GM18499 (cell line): ENCODE results near the gene KCTD21.
"Not testable (repeated sequence)": the region's sequence is repeated elsewhere in the genome, so short reads cannot be mapped to it uniquely, and the experiment has no call there.

Experiments
- ATAC-seq: cut with Tn5 transposase; IDR thresholded peaks from one replicate; pipeline ENCODE4 v1.9.1; 2021; ENCODE audit warnings: moderate number of reproducible peaks; ENCODE audit not compliant: insufficient read depth, unreplicated experiment

KCTD21 gene

DNA sequence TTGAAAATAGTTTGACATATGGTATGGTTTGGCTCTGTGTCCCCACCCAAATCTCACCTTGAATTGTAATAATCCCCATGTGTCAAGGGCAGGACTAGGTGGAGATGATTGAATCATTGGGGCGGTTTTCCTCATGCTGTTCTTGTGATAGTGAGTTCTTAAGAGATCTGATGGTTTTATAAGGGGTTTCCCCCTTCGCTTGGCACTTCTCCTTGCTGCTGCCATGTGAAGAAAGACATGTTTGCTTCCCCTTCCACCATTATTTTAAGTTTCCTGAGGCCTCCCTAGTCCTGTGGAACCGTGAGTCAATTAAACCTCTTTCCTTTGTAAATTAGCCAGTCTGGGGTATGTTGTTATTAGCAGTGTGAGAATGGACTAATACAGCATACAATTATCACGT, 7.7 kb downstream of the KCTD21 start:
- no peak for ATAC-seq

GRCh38 chr11:78179459-78180071, 8.9 kb downstream of the KCTD21 start:
- no peak for ATAC-seq

- no peak for ATAC-seq
Measured at GRCh38 chr11:78177216-78177615, 11.2 kb downstream of the KCTD21 start.

GRCh38 chr11:78176605-78177141, 11.8 kb downstream of the KCTD21 start:
- no peak for ATAC-seq

- not testable (repeated sequence) for ATAC-seq
Measured at GRCh38 chr11:78175862-78176261, 12.6 kb downstream of the KCTD21 start.

DNA sequence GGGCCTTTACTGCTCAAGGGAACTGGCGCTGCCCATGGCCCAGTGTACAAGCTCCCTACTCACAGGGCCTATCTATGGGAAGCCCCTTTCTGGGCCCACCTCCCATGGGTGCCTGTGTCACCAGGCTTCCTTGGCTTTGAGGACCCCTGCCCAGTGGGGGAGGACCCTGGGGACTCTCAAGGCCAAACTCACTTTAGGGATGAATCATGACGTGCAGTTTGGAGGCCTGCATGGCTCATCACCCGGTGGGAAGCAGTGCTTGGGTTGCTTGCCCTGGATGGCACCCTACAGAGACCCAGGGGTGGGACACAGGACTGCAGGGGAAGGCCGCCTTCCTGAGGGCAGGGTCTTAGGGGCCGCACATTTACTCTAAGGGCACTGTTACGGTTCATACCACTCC, 16.5 kb downstream of the KCTD21 start:
- ATAC-seq = no peak

DNA sequence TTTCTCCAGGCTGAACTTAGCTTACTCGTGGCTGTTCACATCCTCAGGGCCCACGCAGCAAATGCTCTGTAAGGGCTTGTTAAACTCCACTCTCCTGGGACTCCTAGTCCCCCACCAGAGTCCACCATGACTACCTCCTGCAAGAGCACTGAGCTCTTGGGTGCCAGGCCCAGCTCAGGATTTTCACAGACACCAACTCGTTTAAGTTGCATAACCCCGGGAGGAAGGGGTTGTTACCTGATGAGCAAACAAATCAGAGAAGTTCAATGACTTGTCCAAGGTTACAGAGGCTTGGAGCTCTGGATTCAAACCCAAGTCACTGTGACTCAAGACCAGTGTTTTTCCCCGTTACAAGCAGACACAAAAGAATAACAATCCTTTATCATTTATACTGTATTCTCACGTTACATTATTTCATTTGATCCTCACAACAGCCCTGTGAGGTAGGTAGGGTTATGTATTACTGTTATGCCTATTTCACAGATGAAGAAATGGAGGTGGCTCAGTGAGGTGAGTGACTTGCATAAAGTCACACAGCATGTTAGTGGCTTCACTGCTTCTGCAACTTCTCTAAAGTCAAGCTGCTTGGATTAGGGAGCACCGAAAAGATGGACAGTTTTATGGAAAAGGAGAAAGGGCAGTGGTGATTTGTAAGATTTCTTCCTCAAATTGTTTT, 17.4 kb downstream of the KCTD21 start:
- no peak for ATAC-seq

DNA sequence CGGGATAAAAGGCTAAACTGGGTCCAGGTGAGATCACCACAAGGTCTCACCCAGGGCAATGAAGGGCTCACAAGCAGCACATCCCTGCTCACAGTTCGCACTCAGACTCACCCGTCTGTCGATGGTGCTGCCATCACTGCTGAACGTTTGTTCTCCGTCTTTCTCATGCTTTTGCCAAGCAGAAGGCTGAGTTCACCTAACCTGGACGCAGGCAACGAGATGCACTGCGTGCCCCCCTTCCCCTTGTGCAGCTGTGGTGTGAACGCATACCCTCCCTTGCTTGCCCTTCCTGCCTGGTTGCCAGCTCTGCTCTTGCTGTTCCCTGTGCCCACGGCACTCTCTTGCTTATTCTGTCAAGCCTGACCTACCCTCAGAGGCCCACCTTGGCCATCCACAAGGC, 18.0 kb downstream of the KCTD21 start:
- ATAC-seq = no peak

DNA sequence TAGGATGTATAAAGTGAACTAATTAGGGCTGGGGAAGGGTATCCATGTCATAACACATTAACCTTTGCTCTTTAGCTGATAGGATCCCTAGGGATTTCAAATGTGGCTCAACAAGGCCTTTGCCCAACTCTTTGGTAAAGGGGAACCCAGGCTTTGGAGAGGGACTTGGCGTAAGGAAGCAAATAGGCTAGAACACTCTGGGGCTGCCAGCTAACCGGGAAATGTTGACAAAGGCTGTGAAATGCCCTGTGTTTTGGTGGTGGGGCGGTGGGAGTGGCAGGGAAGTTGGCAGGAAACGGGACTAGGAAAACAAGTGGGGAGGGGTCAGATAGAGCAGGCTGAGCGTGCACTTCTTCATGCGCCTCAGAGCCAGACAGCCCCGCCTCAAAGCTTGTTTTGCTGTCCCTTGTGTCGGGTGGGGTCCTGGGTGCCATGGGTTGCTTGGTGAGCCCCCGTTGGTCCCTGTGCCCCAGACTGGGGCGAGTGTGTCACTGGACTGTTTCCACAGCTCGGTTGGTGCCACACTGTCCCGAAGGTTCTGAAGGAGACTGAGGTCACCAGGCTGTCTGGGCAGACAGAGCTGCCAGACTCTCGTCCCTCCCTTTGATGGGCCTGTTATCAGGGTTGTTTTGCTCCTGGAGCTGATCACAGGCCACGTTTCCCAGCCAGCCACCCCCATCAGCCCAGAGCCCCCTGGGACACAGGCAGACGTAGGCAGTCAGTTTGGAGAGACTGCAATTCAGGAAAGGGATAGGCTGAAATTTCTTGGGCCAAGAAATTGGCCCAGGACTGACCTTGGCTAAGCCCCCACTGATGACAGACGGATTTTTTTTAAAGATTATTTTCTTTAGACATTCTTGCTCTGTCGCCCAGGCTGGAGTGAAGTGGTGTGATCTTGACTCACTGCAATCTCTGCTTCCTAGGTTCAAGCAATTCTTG, 19.6 kb downstream of the KCTD21 start:
- no peak for ATAC-seq

GRCh38 chr11:78166855-78167469, 21.5 kb downstream of the KCTD21 start:
- no peak for ATAC-seq

- ATAC-seq = no peak
Measured at GRCh38 chr11:78164471-78164870, 24.0 kb downstream of the KCTD21 start.

DNA sequence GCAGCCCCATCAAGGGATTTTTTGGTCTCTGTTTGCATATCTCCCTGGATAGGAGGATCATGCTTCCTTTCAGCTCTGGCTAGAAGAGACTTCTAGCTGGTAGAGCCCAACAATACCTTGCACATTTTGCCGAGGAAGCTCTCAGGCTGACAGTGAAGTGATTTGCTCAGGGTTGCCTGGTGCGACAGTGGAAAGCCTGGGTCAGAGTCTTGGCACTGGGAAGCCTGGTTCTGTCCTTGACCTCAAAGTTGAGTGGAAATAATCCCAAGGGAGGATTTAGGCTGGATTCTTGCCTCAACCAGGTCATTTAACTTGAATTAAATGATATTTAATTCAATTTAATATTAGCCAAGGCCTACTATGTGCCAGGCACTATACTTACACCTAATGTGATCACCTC, 24.6 kb downstream of the KCTD21 start:
- ATAC-seq = no peak

DNA sequence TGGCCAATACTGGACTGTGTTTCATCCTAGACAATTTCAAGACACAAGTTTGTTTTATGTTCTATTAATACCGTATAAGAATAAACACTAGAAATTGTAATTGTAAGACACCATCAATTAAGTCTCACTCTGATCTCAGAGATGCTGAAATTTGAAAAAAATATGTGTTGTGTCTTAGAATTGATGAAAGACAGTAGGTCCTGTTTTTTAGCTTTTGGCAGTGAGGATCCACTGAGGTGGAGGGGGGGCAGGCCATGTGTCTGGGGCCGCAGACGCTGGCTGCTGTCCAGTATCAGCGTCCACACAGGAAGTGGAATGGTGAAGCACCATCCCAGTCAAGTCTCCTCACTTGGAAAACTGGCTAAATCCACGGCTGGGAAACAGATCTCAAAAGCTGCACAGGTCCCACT, 26.5 kb downstream of the KCTD21 start:
- ATAC-seq = no peak

DNA sequence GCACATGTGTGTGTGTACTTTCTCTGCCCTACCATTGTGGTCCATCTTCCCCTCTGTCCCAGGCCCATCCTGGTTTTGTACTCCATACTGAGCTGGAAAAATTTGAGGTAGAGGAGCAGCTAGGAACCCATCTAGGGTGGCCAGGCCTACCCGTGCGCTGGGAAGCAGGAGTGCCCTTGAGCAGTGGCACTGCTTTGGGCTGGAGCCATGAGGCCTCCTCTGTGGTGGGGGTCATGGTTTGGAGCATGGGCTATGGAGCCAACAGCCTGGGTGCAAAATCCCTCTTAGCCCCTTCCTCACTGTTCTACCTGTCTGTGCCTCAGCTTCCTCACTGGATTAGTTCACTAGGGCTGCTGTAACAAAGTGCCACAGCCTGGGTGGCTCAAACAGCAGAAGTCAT, 27.1 kb downstream of the KCTD21 start:
- no peak for ATAC-seq

GRCh38 chr11:78160557-78160956, 27.9 kb downstream of the KCTD21 start:
- no peak for ATAC-seq

GRCh38 chr11:78158987-78159652, 29.3 kb downstream of the KCTD21 start:
- ATAC-seq = no peak

DNA sequence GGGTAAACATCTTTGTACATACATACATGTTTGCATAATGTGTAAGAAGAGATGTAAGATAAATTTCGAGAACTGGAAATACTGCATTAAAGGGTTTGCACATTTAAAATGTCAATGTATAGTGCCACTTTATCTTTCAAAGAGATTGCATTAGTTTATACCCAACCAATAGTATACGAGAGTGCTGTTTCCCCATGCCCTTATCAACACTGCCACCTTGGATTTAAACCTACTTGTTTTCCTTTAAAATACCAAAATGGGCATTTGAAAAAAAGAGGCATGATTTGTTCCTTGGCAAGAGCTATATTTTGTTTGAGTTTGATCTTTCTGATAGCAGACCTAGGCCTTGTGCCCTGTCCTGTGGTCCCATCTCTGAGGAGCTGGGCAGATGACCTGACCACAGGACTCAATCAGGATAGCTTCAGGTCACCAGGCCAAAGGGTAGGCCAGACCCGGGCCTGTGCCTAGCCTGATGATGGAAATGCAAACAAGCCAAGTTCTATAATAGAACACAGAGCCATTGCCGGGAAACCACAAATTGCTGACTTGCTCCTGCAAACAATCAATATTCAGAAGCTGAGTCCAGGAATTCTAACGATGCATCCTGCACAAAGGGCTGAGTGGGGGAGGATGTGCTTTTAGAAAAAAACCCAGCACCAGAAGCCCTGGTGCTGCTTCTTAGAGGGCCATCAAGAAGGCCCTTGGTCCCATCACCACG, 32.1 kb downstream of the KCTD21 start:
- no peak for ATAC-seq

- ATAC-seq = no peak
Measured at GRCh38 chr11:78151804-78152203, 36.6 kb downstream of the KCTD21 start.

DNA sequence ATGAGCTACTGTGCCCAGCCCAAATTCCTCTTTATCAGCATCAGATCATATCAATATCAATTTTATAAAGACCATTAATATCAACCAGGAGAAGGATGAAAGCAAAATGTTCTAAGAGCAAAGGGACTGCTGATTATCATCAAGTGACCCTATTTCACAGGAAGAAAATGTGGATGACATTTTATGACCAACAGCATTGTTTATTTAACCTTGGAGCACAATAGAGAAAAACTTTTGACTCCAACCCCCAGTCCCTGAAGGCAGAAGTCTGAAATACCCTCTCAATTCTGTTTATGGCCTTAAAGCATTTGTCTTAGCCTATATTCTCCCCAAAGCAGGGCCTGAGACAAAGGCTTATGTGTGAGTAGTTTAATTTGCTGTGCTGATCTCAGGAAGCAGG, 37.7 kb downstream of the KCTD21 start:
- no peak for ATAC-seq
